Measurements from ENCODE around the gene ZNRF3.

DNA sequence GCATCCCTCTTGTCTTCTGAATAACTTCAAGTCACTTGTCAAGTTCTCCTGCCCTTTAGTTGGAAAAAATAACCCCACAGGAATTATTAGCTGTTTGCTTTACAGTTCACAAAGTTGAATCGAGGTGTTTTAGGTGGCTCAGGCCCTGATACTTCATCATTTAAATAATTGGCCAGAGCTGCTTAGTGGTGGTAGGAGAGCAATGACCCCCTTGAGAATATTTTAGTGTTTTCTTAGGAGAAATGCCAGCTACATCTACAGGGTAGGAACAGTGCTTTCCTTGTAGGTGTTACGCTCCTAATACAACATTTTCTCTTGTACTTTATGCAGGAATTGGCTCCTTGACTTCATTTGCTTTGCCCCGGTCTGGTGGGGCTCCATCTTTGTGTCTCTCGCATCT is 105.1 kb downstream of the ZNRF3 start:
- TF ChIP-seq EZH2phosphoT487 (IDR thresholded peaks at IDR 0.05; ENCODE audit: insufficient read depth, low read depth) (no peak), EZH2 (IDR thresholded peaks at IDR 0.05; ENCODE audit: insufficient read depth, poor library complexity, severe bottlenecking) (no peak)
